NCI-H69 (cell line): Measurements from ENCODE around the gene KCNB1.

Source experiments
- DNase-seq: peaks from one replicate; lab custom pipeline; 2025; lab: John Stamatoyannopoulos, UW

KCNB1 gene

DNA sequence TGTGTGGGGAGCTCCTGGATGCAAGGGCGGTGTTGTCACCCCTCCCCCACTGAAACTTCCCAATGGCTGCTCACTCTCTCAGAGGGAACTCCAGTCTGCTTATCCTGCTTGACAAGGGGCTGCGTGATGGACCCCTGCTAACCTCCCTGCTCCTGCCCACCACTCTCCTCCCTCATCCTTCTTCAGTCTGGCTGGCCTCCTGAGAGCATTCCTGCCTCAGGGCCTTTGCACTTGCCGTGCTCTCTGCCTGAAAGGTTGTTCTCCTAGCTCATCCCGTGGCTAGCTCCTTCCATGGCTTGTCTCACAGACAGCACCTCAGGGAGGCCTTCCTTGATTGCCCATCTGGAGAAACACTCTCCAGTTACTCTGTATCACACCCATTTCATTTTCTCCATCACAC, 130.7 kb downstream of the KCNB1 start:
- no peak for DNase-seq

GRCh38 chr20:49349694-49350252, 132.7 kb downstream of the KCNB1 start:
- DNase-seq, result no peak

- no peak for DNase-seq
Observed at GRCh38 chr20:49349078-49349477, 133.4 kb downstream of the KCNB1 start.

DNA sequence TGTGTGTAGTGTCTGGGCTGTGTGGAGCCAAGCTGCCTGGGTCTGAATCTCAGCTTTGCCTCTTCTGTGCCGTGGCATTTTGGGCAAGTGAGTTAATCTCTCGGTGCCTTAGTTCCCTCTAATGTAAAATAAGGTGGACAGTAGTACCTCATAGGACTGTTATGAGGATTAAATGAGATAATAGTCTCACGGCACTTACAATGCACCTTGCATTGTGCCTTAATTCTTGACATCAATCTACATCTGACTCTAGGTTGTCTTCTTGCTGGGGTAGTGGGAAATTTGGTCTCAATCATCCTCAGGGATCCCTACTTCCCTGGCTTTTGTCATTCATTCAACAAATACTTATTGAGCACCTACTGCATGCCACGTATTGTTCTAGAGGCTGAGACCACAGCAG, 133.9 kb downstream of the KCNB1 start:
- DNase-seq, result no peak

DNA sequence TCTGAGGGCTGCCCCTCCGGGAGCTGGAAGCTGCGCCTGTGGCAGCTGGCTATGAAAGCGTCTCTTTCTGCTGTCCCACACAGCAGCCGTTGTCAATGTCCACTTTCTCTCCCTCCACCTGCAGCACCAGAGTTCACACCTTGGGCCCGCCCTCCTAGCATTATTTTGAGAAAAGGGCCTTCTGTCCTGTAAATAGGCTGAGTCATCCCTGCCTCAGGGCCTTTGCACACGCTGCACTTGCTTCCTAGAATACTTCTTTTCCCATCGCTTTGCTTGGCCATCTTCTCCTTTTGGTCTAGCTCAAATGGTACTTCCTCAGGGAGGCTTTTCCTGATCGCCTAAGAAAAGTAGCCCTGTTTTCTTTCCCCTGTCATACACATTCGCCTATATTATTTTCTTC, 135.3 kb downstream of the KCNB1 start:
- DNase-seq, result no peak

DNA sequence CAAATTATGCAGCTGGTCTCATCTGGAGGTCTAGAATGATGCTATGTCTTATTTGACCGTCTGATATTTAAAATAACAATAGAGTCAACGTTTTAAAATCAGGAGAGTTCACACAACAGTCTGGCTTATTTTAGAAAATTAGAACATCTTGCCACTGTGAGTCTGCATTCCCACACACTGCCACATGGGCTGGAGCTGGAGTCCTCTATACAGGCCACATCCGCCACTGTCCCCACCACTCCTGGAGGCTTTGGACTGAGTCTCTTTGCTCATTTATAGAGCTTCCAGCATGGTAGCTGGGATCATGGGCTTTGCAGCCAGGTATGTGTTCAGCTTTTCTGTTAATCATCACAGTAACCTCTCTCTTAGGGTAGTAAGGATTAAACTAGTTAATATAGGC, 135.8 kb downstream of the KCNB1 start:
- DNase-seq, result no peak

GRCh38 chr20:49345524-49345923, 136.9 kb downstream of the KCNB1 start:
- DNase-seq, result no peak

DNA sequence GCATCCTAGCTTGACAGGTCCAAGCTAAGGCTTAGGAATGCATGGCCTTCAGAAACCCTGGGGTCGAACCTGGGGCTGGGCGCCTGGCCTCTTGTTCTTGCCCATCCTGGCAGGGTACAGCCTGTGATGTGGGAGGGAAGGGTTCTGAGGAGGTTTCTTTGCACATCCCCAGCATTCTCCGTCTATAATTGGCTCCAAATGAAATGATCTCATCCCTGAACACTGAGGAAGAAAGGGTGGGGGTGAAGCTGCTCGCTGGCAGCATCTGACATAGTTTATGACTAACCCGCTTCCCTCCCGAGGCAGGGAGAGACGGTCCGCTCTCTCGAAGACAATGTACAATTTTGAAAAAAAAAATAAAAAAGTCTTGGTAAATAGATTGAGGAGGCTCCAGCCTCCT, 137.5 kb downstream of the KCNB1 start:
- peak; percentile 55 for DNase-seq

- DNase-seq, result no peak
Observed at GRCh38 chr20:49344140-49344539, 138.3 kb downstream of the KCNB1 start.

DNA sequence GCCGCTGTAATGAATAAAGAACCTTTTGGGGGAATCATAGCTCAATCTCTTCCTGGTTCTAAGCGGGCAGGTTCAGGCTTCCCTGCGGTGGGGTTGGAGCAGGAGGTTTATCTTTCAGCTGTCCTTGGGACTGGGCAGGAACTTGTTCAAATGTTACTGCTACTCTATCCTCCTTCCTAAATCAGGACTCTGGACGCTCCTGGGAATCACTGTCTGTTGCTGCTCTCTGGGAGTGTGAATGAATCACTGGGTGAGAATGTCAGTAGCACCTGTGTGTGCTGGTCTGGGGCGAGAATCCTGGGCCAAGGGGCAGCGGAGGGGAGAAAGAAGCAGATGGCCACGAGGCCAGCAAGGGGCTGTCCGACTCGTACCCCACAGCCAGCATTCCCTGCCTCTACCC, 139.2 kb downstream of the KCNB1 start:
- no peak for DNase-seq

DNA sequence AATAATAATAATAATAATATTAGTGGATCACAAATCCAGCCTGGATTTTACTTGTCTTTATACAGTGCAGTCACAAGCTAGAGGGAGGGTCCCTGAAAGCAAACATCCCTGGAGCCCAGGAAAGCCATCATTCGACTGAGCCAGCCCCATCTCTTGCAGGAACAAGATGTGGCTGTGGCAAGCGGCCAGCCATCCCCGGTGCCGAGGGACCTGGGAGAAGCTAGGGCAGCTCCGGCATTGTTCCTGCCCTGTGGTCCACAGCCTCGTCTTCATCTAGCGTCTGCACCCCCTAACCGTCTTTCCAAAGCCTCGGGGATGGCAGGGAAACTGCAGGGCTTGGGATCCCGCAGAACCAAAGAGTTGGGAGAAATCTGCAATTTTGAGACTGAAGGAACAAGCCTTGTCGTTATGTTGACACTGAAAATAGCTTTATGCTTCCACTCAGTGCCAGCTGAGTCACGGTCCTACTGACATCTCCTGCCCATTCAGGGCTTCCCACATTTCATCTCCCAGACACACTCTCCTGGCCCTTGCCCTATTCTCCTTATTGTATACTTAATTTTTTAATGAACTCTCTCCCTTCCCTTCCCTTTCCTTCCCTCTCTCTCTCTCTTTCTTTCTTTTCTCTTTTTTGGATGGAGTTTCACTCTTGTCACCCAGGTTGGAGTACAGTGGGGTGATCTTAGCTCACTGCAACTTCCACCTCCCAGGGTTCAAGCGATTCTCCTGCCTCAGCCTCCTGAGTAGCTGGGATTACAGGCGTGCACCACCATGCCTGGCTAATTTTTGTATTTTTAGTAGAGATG, 142.1 kb downstream of the KCNB1 start:
- DNase-seq, result no peak

- no peak for DNase-seq
Observed at GRCh38 chr20:49339123-49339522, 143.3 kb downstream of the KCNB1 start.

DNA sequence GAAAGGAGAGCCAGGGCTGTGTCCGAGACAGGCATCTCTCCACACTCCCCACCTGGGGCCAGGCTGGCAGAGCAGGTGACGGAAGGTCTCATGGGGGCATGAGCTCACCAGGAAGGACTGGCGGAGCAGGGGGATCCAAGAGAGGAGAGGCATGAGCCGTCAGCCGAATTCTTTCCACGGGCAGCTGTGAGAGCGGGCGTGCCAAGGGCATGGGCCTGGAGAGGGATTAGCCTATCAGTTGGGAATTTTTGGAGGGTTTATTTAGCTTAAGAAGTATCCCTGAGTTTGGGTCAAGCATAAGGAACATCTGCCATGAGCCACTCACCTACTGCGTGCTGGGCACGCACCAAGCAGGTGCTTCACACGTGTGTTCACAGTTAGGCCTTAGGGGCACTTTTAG, 144.4 kb downstream of the KCNB1 start:
- DNase-seq, result no peak

GRCh38 chr20:49337357-49337756, 145.1 kb downstream of the KCNB1 start:
- DNase-seq, result no peak

GRCh38 chr20:49336786-49337185, 145.7 kb downstream of the KCNB1 start:
- no peak for DNase-seq

- no peak for DNase-seq
Observed at GRCh38 chr20:49335476-49335875, 147.0 kb downstream of the KCNB1 start.

DNA sequence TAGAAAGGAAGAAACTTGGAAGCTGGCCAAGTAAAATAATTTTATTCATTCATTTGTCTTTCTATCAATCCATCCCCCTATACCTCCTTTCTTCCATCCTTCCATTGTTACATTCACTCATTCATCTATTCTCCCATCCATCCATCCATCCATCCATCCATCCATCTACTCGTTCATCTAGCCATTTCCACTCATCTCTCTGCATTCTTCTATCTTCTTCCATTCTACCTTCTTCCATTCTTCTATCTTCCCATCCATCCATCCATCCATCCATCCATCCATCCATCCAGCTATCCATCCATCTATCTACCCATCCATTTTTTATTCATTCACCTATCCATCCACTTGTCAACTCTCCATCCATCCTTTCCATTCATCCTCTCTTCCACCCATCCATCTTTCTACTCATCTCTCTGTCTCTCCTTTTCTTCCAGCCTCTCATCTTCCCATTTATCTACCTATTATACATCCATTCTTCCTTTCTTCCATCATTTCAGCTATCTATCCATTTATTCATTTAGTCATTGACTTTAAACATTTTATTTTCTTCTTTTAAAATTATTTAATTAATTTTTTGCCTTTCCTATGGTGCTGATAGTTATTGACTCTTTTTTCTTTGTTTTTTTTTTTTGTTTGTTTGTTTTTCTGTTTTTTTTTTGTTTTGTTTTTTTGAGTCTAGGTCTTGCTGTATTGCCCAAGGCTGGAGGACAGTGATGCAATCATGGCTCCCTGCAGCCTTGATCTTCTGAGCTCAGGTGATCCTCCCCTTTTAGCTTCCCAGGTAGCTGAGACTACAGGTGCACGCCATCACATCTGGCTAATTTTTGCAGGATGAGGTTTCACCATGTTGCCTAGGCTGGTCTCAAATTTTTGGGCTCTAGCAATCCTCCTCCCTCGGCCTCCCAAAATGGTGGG, 151.5 kb downstream of the KCNB1 start:
- no peak for DNase-seq

DNA sequence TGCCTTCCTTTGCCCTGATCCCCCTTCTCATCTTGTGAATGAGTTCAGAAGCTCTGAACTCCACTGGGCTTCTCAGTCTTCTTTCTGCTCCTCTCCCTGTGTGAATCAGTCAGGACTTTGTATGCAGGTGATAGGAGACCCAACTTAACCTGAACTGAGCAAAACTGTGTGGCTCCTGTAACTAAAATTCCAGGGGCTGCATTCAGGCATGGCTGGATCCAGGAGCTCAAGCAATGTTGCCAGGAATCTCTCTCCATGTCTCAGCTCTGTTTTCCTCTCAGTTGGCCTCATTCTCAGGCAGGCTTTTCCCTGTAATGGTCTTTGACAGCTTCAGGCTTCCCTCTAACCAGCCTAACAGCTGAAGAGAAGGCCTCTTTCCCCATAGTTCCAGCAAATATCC, 153.7 kb downstream of the KCNB1 start:
- no peak for DNase-seq

DNA sequence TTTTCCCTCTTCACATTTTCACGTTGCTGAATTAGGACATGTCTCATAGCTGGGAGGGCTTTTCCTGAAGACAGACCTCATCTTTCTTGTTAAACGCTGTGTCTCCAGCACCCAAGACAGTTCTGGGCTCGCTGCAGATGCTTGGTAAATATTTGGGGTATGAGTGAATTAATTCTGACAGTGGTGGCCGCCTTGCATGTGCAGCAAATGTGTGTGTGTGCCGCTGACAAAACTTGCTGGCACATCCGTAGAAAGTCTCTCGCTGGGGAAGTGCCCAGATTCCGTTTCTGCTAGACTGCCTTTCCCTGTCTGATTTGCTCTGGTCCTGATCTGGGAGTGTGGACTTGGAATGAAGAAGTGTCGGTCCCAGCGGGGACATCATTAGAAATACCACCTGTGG, 156.4 kb downstream of the KCNB1 start:
- DNase-seq, result no peak

DNA sequence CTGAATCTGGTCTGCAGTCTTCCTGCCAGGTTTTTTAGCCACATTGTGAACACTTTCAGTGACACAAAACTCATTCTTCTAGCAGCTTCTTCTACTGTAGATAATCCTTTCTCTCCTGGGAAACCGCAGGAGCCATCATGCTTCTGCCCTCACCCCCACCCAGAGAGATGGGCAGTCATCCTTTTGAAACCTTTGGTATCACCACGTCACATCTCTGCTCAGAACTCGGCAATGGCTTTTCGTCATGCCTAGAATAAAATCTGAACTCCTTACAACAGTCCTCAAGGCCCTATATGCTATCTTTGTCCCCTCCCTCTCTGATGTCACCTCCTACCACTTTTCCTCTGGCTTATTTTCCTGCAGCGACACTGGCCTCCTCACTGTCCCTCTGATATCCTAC, 158.2 kb downstream of the KCNB1 start:
- no peak for DNase-seq

DNA sequence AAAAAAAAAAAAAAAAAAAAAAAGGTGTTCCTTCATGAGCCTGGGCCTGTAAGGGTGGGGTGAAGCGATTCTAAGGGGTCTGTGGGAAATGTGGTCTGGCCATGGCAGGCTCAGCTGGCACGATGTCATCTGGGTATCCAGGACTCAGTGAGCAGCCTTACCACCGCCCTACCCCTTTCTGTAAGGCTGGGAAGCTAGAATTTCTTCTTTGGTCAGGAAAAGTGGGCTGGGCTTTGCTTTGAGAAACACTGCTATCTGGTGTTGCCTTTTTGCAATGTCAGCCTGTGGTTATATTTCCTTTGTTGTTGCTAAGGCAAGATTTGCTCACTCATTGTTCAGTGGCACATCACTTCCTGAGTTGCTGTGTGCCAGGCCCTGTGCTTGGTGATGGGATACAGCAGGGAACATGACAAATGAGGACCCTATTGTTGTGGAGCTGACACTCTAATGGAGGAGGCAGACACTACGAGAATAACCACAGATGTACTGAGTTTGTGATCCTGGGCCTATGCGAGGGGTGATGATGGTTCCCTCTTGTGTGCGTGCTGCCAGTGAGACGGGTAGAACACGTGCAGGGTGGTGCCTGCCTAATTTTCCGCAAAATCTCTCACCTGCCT, 158.7 kb downstream of the KCNB1 start:
- DNase-seq, result peak; percentile 50

GRCh38 chr20:49320460-49320859, 162.0 kb downstream of the KCNB1 start:
- DNase-seq, result peak; percentile 64
